Left kidney (tissue), 2 donors: ENCODE data around the gene VSTM2B. TPM values are rescaled to one million over a fixed set of nuclear protein-coding genes. Genes with fewer than 3 reads are reported as not detected.
"Not testable (repeated sequence)": the region's sequence is repeated elsewhere in the genome, so short reads cannot be mapped to it uniquely, and the experiment has no call there.

Experiments
- DNase-seq: peaks from one replicate; pipeline ENCODE4 v3.0.0-alpha.2; 2013
- polyA plus RNA-seq: library from polyadenylated mRNA; unstranded; fragments of 120-200 nt; gene quantifications from one replicate; pipeline ENCODE4 v1.2.1, GENCODE V29; 2013; ENCODE audit not compliant: insufficient read length

Gene VSTM2B
- polyA plus RNA-seq, 1 donor, result 1.1 TPM

DNA sequence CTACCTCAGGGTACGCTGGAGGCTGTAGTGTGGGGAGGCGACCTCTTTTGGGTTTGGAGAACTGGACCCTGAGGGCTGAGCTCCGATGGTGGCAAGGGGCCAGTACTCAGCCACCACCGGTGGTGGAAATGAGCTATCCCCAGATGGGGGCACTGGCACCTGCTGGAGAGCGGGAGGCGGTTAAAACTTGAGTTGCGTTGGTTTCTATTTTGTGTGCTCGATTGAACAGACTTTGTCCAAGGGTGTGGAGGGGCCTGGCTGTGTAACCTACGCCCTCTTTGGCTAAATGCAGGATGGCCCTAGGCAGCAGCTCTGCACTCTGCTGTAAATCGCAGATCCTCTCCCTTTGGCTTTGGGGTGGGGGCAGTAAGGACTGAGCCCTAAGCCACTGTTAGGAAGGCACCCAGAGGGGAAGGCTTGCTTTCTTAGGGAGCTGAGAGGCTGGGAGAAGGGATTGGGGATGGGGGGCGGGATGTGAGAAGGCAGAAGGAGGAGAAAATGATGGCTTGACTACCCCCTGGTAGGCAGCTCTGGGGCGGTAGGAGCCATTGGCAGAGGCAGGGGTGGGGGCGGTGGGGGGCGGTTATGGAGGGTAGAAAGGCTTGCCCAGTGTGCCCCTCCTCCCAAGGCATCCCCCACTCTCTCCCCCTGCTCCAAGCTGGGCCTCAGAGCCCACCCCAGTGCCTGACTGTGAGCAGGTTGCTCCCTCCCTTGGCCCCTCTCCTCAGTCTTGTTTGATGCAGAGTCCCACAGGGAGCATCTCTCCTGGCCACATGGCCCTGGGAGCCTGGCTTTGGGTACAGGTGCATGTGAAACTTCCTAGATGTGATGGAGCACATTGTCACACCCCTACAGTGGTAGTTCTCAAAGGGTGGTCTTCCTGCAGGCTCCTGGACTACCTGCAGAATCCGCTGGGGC lies 5.0 kb downstream of the VSTM2B start:
- DNase-seq, result no peak

DNA sequence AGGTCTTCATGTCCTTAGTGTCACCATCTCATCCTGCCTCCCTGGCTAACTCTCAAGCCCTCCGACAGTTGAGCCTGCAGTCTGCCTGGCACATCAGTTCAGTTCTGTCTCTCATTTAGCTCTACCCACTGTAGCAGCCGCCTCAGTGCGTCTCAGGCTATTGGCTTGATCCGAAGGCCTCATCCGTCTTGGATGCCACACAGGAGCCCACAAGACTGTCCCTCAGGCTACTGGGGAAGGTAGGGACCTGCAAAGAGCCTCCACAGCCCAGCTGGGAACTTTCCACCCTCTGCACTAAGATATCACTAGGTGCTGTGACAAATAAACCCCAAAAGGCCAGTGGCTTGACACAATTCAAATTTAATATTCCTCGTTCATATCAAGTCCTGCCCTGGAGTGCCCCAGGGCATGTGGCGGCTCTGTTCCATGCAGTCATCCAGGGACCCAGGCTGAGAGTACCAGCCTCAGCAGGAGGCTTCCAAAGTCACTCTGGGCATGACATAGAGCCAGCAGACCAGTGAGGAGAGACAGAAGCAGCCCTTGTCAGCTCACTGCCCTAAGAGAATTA lies 5.7 kb downstream of the VSTM2B start:
- DNase-seq, result no peak

DNA sequence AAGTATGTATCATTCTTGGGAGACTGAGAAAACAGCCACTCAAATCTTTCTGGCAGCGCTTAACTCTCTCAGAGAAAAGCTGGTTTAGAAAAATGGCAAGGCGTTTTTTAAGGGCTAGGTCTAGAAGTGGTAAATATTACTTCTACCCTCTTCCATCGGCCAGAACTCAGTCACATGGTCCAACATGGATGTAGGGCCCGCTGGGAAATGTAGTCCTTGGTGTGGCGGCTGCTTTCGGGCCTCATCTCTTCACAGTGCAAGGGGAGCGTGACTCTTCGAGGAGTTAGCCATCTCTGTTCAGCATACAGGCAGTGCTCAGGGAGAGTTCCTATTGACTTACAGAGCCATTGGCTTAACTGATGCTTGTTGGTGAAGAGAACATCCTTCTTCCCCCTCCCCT lies 6.3 kb downstream of the VSTM2B start:
- no peak for DNase-seq

DNA sequence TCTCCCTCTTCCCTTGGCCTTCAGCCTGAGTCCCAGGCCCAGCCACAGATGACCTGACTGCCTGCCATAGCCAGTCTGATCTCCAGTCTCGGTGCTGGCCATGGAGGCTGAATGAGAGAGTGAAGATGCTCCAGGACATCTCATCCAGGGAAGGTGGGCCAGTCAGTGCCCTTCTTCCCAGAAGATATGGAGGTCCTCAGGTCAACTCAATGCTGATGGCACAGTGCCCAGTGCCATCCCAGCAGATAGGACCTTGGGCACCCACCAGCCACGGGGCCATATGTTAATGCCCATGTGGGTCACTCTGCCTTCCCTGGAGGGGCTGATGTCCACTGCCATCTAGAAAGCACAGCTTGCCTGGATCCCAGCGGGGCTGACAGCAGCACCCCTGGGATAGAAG lies 7.2 kb downstream of the VSTM2B start:
- no peak for DNase-seq

DNA sequence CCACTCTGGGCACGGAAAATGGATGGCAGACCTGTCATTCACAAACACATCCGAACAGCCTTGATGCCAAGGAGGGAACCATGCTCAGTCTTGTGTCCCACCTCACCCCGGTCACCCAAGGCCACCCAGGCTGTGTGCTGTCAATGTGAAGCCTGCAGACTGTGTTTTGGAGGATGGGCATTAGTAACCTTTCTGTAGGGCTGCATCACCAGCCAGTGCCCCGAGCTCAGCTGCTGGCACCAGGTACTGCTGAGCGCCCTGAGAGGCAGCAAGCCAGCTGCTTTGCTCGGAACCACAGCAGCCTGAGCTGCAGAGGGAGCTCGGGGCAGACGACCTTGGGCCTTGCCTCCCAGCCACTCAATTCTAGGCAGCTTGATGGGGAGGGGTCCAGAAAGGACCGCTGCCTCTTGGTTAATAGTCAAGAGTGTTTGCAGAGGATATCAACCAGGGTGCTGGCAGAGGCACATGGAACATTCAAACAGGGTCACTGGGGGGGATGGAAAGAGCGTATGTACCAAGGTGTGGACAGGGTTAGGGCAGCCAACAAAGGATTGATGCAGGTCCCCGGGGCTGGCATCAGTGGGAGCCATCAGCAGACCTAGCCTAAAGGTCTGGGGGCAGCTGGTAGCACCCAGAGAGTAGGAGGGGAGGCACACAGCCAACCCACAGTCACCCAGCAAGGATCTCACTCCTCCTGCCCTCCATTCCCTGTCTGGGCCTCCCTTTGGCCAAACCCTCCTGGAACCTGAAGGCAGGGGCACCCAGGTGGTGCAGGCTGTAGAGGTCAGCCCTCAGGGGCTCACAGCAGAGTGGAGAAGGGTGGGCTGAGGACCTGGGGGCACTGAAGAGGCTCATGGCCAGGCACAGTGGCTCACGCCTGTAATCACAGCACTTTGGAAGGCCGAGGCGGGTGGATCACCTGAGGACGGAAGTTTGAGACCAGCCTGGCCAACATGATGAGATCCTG lies 8.1 kb downstream of the VSTM2B start:
- no peak for DNase-seq

DNA sequence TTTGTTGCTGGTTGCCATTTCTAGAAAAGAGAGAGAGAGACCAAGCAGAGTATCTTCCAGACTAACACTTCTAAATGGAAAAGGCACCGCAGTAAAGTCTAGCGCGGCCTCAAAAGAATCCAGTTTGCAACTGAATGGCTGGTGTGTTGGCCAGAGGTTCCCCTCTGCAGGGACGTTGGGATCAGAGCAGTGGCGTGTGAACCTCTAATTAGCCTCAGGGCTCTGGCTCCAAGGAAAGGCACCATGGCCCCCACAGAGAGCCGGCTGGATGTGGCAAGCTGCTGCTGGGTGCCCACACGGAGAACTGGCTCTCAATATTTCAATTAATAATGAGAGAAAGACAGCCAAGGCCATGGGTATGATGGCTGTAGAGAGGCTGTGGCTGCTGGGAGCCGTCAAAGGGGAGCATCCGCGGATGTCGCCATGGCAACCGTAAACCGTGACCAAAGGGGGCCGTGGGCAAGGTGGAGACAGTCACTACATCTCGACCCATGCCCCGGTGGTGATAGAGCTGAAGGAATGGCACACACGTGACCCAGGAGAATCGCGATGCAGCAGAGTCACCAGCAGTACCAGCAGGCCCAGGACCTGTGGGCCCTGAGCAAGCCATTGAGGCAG lies 9.5 kb downstream of the VSTM2B start:
- no peak for DNase-seq

DNA sequence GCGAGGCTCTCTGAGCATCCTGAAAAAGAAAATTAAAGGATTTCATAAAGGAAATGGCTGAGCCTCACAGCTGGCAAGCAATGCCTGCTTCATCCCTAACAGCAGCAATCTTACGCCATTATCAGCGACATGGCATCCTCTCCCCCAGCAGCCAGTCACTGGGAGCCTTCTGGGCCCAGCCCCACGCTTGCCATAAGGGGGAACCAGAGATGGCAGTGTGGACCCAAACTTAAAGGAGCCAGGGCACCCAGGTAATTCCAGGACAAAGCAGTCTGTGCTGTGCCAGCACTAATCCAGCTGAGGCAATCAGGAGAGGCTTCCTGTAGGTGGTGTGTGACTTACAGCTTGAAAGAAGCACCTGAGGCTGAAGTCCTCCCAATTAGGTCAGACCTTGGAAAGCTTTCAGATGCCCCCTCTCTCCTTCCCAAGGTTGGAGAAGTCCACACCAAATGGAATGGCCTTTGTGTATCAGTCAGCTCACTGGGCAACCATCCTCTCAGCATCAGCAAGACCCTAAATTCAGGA lies 10.3 kb downstream of the VSTM2B start:
- DNase-seq, result no peak

DNA sequence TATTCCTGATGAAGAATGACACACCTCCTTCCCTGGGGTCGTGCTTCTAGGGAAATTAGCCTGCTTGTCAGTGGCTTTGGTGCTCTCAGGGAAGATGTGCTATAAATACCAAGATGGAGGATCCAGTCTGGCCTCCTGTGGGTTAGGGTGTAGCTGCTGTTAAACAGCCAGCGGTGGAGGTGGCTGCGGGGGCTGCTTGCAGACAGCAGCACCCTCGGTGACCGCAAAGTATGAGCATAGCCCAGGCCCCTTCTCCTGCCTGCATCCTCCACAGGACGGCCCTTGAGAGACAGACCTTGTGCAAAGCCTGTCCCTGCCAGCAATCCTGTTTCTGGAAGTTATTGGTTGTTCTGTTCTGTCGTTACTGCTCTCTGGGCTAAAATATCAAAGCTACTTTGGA lies 11.4 kb downstream of the VSTM2B start:
- no peak for DNase-seq

DNA sequence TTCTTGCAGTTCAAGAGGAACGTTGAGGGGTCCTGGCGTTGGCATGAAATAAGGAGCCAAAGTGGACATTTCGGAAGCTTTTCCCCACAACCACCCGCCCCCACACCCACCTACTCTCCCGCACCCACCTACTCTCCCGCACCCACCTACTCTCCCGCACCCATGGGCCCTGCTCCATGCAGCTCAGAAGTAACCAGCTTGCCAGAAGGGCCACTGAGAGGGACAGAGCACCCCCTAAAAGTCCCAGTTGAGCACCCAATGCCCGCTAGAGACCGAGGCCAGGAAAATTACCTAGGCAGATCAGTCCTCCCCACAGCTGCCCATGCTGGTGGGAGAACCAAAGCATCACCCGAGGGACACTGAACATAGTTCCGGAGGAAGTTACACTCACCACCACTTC lies 11.8 kb downstream of the VSTM2B start:
- DNase-seq, result no peak

DNA sequence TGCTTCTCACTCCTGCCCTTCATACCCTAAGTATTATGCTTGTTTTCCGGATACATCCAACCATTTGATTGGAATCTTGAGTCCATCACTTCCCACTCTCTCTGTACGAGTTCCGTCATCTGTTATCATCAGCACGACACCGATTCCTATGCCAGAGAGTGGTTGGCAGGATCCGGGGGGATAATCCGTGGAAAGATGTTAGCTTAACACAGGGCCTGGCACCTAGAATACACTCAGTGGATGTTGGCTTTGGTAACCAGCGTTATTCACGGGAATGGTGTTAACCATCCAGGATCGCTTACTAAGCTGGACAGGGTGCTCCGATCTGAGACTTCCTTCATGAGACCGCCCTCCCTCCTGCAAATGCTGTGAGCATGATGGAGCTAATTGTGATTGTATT lies 12.4 kb downstream of the VSTM2B start:
- DNase-seq, result no peak

DNA sequence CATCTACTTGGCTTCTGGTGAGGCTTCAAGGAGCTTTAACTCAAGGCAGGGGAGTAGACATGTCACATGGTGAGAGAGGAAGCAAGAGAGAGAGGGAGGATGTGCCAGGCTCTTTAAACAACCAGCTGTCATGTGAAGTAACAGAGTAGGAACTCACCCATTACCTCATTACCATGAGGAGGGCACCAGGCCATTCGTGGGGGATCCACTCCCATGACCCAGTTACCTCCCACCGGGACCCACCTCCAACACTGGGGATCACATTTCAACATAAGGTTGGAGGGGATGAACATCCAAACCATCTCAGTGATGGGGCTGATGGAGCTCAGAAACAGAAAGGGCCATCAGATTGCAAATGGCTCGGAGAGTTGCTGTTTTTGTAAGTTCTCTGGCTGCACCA lies 12.9 kb downstream of the VSTM2B start:
- no peak for DNase-seq

DNA sequence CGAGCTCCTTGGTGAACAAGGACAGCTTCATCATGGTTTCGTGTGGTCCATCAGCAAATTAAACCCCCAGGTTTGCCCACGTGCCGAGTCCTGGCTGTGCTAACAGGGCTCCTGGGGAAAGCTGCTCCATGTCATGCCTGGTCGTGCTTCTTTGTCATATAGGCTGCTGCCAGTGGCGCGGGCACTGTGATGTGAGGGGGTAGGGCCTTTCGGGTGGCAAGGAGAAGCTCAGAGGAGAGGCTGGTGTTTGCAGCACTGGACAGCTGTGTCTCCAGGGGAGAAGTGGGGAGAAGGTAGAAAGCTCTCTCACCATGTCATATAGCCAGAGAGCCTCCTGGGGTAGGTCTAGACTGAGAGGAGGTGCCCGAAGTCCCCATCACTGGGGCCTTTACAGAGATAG lies 13.3 kb downstream of the VSTM2B start:
- DNase-seq, result no peak

DNA sequence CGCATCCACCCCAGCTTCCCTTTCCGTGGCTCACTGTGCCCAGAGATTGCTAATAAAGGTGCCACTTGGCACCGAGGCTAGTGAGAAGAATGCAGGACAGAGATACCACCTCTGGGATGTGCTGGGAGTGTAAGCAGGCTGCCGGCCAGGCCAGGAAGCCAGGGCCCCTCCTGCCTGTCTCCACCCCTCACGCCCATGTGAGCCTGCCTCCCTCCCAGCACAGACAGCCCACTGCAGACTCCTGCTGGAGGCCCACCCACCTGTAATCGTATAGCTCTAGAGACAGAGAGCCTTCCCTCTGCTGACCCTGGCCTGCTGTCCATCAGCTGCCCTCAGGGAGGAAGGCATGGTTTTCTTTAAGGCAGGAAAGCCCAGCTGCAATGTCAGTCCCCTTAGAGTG lies 13.9 kb downstream of the VSTM2B start:
- DNase-seq, result no peak

DNA sequence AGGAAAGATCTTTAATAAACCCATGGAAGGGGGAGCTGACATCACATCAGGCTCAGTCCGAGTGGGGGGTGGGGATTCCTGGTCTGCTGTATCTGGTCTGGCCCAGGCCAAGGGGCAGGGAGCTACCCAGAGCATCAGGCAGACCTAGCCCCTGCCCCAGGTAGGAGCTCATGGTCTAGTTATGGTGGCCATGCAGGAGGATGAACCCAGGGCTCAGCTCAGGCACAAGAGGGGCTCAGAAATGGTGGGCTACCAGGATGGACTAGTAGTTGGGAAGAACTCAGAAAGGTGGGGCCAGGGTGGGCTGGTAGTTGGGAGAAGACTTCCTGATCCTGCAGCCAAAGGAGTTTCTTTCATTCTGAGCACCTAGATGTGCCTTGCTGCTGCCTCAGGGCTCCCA lies 14.3 kb downstream of the VSTM2B start:
- DNase-seq, result no peak

DNA sequence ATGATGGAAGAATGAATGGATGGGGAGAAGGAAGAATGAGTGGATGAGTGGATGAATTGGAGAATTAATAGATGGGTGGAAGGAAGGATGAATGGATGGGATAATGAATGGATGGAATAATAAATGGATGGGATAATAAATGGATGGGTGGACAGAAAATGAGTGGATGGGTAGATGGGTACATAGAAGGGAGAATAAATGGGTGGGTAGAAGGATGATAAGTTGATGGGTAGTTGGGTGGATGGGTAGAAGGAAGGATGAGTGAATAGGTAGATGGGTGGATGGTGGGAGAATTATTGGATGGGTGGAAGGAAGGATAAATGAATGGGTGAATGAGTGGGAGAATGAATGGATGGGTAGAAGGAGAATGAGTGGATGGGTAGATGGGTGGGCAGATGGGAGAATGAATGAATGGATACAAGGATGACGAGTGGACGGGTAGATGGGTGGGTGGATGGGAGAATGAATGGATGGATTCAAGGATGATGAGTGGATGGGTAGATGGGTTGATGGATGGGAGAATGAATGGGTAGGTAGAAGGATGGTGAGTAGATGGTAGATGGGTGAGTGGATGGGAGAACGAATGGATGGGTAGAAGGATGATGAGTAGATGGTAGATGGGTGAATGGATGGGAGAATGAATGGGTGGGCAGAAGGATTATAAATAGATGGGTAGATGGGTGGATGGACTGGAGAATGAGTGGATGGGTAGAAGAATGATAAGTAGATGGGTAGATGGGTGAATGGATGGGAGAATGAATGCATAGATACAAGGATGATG lies 15.9 kb downstream of the VSTM2B start:
- DNase-seq, result no peak

DNA sequence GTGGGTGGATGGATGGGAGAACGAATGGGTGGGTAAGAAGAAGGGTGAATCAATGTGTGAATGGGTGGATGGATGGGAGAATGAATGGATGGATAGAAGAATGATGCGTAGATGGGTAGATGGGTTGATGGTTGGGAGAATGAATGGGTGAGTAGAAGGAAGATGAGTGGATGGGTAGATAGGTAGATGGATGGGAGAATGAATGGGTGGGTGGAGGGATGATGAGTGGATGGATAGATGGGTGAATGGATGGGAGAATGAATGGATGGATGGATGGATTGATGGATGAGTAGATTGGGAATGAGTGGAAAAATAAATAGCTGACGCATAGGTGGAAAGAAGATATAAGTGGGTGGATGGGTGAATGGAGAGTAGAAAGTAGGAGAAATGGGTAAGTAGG lies 16.5 kb downstream of the VSTM2B start:
- no peak for DNase-seq

DNA sequence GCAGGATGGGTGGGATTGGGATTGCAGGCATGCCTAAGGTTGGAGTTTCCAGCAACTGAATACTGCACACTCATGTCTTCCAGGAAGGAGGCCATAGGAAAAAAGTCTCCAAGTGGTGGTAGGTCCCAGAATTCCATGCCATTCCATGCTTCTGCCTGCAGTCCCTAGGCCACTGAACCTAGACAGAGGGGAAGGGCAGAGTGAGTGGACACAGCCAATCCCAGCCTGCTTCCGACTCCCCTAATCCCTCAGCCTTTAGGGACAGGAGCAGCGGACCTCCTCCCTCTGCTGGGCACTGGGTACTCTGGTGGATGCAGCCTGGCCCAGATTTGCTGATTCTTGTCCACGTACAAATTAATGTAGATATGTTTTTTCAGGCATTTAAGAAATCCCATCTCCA lies 17.0 kb downstream of the VSTM2B start:
- DNase-seq, result no peak

DNA sequence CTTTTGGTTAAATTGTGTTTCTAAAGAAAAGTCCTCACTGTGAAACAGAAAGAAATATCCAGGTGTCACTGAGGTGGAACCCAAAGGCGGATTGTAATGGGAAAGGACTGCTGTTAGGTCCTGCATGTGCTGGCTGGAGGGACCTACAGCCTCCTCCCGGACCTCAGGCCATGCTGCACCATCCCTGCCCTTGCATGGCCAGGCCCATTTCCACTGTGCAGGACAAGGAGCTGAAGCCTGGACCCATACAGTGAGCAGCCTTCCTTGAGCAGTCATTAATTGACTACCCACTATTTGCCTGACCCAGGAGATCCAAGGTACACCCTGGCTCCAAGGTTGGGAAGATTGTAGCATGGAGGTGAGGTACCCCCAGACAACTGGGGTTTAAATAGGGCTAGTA lies 17.6 kb downstream of the VSTM2B start:
- no peak for DNase-seq

DNA sequence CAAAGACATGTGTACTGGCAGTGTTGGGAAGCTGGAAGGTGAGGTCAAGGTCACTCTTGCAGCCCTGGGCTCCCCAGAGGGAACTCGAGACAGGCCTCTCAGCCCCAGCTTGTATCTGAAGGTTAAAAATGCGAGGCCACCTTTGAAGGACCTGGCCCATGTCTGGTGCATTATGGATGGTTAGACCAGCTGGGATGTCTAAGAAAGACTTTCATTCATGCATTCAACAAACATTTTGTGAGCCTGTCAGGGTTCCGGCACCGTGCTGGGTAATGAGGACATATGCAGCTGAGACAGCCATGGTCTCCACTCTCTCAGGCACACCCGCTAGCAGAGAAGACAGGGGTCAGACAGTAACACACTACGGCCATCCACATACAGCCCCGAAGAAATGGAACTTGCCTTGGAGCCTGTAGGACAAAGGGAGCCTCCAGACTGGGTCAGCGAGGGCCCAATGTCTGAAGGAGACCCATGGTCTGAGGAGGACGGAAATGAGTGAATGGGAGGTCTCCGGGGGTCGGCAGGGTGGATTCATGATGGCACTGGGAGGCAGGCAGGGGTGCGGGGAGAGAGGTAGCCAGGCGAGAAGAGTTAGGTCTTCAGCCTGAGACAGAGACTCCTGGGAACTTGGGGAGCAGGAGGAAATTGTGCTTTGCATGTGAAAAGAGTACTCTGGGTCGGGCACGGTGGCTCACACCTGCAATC lies 19.0 kb downstream of the VSTM2B start:
- no peak for DNase-seq

DNA sequence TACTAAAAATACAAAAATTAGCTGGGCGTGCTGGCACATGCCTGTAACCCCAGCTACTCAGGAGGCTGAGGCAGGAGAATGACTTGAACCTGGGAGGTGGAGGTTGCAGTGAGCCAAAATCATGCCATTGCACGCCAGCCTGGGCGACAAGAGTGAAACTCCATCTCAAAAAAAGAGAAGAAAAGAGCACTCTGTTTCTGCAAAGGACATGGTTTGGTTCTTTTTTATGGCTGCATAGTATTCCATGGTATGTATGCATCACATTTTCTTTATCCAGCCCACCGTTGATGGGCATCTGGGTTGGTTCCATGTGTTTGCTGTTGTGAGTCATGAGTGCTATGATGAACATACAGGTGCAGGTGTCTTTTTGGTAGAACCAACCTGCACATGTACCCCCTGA lies 19.7 kb downstream of the VSTM2B start:
- not testable (repeated sequence) for DNase-seq
